Measurements from ENCODE around the gene TSPAN18. TPM values are rescaled to one million over a fixed set of nuclear protein-coding genes. Genes with fewer than 3 reads are reported as not detected.

TSPAN18 gene
- total RNA-seq, 1 donor from 2014 or later: 25.4 TPM

DNA sequence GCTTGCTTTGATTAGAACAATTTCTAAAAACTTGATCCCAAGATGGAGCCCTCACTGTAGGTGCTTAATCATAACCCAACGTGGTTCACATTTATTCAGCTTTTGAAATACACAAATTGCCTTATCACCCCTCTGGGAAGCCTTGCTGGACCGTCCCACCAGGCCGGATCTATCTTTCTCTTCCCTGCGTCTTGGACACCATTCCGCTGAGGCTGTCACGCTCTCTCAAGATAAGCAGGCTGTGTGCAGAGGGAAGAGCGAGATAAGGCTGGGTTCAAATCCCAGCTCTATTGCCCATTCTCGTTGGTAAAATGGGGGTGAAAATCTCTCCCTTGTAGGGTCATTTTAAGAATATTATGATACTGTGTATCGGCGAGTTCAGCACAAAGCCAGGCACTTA lies 244.4 kb downstream of the TSPAN18 start:
- intact Hi-C loops (cut with micrococcal nuclease): no loop called here

DNA sequence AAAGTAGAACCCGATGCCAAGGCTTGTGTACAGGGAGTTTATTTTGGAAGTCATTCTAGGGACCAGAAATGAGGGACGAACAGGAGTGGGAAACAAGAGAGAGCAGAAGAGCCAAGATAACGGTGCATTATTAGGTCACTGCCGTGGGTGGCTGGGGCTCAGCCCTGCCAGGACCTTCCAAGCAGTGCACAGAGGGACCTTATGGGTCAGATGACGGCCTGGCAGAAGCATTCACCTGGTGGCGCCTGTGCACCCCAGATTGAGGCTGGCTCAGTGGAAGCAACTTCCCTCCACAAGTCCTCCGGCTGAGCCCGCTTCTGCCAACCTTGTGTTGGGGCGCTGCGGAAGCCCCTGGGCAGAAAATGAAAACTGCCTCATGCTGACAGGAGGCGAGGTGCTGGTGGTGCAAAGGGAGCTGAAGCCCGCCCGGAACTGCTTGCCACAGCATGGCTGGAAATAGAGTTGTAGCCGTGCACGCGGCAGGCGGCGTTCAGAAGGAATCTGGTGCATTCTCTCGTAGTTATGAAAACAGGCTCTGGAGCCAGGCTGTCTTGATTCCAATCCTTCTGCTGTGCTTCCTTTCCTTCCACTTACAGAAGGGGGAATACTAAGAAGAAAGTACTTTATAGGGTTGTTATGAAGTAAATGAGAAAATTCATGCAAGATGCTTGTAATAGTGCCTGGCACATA lies 246.1 kb downstream of the TSPAN18 start:
- intact Hi-C loops (cut with micrococcal nuclease): no loop called here

DNA sequence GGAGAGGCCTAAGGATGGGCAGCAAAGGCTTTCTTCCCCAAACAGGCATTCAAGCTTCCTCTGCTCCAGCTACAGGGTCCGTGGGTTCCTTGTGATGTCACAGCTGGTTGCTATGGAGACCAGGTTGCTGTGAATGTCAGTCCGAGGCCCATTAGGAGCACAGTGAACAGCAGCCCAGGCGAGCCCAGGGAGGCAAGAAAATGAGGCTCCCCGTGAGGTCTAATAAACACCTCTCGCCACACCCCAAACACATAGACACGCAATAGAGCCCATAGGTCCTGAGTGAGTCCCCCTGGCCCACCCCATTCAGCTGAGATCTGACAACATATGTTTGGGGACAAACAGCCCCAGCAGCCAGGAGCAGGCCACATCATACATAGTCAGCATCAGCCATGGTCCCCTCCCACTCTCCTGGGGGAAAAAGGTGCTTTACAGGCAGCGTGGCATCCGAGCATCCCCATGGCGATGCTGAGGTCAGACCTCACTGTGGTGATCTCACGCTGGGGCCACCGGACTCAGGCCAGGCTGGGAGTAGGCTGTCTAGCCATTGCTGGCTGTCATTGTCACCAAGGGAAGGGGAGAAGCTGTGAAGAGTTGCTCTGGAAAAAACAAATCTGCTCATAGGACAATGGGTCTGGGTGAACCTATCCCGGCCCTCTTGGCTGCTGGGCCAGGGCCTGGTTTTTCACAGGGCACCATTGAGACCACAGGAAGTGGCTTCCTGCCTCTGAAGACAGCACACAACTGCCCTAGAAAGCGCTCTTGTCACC lies 247.1 kb downstream of the TSPAN18 start:
- intact Hi-C loops (cut with micrococcal nuclease): no loop called here

DNA sequence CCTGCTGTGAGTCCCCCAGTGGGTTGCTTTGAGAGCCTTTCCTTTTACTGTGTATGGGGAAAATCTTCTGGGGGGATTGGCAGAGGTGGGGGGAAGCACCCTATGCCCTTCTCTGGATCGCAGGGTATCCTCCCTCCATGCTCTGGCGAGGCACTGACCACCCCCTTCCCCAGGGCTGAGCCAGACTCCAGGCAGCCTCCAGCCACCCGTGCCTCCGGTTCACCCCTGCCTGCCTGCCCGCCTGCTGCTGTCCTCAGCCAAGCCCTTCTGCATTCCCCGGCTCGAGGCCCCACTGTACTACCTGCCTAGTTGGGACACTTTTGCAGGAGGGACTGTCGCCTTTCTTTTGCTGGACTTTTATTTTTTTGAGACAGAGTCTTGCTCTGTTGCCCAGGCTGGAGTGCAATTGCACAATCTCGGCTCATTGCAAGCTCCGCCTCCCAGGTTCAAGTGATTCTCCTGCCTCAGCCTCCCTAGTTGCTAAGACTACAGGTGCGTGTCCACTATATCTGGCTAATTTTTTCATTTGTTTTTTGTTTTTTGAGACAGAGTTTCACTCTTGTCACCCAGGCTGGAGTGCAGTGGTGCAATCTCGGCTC lies 247.7 kb downstream of the TSPAN18 start:
- intact Hi-C loops (cut with micrococcal nuclease): no loop called here

DNA sequence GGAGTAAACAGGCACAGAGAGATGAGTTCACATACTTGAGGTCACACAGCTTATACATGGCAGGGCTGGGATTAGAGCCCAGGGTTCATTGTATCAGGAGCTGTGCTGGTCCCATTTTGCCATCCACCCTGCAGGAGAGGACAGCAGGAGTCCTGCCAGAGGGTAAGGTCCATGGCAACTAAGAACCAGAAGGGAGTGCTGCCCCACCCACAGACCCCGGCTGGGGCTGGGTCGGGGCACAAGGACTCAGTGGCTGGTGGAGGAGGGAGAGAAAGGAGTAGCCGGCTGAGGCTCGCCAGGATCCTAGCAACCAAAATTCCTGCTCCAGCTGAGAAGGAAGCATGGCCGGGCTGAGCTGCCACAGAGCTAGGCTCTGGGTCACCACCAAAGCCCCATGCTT lies 249.8 kb downstream of the TSPAN18 start:
- intact Hi-C loops (cut with micrococcal nuclease): no loop called here

DNA sequence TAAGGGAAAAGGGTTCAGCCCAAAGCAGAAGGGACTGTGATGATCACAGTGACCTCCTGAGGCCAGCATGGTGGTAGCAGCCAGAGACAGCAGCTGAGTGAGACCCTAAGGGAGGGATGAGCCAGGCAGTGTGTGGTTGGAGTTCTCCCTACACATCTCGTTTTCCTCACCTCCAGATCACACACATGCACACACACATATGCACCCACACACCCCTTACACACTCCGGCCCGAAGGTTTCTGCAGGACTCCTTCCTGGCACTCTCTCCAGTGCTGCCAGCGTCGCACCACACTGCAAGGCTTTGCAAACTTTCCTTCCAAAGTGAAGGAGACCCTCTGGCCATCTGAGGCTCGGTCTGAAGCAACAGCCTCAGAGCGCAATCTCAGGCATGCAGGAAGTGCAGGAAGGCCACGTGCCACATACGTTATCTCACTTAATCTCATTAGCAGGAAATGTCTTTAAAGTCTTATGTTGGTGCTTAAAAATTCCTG lies 250.8 kb downstream of the TSPAN18 start:
- intact Hi-C loops (cut with micrococcal nuclease): no loop called here

DNA sequence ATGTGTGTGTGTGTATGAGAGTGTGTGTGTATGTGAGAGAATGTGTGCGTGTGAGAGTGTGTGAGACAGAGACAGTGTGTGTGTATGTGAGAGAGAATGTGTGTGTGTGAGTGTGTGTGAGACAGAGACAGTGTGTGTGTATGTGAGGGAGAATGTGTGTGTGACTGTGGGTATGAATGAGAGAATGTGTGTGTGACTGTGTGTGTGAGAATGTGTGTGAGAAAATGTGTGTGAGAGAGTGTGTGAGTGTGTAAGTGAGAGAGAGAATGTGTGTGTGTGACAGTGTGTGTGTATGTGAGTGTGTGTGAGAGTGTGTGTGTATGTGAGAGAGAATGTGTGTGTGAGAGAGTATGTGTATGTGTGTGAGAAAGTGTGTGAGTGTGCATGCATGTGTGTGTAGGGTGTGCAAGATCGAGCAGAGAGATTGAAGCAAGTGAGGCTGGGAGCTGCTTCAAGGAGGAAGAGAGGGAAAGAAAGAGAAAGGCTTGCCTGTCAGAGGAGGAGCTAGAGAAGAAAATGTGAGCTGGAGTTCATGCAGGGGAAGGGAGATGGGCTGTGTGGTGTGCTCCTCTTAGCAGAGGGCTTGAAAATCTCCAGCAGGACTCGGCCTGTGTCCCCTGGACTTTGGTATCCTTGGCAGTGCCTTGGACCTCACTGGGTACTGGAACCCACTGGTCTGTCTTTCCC lies 251.7 kb downstream of the TSPAN18 start:
- intact Hi-C loops (cut with micrococcal nuclease): no loop called here

DNA sequence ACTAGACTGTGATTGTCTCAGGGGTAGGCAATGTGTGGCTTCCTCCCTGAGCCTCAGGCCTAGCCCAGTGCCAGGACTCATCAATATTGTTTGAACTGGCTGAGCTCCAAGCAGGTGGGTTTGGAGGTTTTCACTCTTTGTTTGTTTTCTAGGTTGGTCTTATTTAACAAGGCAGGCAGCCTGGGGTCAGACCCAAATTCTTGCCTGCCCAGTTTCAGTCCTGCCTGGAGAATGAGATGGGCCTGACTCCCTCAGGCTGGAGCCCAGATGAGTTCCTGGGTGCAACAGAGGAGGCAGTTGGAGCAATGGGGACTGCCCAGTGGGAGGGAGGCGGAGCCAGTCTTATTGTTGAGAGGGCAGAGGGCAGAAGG lies 252.2 kb downstream of the TSPAN18 start:
- intact Hi-C loops (cut with micrococcal nuclease): no loop called here

DNA sequence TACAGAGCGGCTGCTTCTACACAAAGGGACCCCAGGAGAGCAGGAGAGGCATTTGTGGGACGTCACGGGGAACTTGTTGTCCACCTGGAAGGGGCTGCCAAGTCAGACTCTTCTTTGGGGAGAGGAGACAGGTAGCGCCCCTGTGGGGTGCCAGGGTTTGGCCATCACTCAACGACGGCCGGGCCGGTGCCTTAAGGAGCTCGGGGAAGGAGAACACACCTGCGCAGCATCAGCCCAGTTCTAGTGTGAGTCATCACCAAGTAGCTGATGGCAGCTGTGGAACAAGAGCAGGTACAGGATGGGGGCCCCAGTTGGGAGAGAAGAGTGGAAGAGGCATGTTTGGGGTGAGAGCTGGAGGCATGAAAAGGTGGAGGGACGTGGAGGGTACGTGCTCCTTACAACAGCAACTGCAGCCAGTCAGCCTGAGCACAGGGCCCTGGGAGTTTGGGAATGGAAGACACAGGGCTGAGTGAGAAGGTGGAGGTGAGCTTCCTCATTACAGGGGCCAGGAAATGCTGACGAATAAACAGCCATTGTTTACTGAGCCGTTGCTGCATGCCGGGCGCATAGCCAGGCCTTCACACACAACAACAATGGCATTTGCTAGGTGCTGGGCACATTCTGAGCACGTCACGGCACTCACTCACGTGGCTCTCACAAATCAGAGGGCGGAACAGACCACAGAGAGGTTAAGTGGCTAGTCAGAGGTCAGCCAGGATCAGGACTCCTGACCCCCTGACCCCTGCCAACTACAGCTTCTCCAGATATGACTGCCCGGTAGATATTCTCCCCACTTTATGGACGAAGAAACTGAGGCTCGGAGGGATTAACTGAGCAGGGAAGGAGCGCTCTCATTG lies 253.0 kb downstream of the TSPAN18 start:
- intact Hi-C loops (cut with micrococcal nuclease): no loop called here

DNA sequence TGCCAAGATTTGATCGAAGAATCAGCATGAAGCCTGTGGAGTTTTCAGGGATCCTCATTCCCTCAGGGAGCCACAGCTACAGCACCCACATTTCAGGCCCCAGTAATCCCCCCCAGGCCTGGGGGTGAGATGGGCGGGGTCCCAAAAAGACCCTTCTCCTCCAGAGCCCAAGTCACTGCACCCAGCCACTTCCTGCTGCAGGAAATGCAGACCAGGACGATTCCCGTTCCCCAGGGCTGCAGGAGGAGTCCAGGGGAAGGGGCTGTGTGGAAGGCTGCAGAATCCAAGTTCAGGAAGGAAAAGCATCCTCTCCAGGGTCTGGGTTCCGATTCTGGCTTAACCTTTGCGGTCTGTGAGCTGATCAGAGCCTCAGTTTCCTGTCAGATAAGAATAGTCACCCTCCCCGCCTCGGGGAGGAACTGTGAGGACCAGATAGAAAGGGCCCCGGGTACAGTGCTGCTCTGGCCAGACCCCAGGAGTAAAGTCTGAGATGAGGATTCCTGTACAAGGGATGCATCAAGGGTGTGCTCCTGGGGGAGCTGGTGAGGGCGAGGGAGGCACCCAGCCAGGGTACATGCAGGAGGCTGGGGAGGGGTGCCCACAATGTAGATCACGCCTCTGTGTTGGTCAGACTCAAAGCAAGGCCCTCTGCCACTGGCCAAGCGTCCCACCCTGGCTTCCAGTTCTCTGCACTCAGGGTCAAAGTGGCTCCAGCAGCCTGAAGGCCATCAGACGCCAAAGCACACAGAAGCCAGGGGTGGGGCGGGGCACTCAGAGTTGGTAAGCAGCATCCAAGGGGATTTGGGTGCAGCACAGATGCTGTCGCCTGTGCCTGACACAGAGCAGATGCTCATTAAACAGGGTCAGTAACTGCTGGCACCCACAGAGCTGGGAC lies 254.0 kb downstream of the TSPAN18 start:
- intact Hi-C loops (cut with micrococcal nuclease): no loop called here

Other genes with a start within 250 kb of the TSPAN18 start
- gene CD82, start 161.3 kb upstream of the TSPAN18 start, total RNA-seq: 222 and 228 TPM in 2 replicates
- gene TP53I11, start 223.9 kb downstream of the TSPAN18 start, total RNA-seq: 1.3 and 3.3 TPM in 2 replicates